Measurements from ENCODE around the gene IL3RA. TPM values are rescaled to one million over a fixed set of nuclear protein-coding genes. Genes with fewer than 3 reads are reported as not detected.
"Not testable (repeated sequence)": the region's sequence is repeated elsewhere in the genome, so short reads cannot be mapped to it uniquely, and the experiment has no call there.

Gene IL3RA
- total and polyA plus RNA-seq, 2 of the 8 experiments (the other 6 are each of a cell fraction or from before 2014, with no cell fraction given): 0.11 TPM; not detected in 1

DNA sequence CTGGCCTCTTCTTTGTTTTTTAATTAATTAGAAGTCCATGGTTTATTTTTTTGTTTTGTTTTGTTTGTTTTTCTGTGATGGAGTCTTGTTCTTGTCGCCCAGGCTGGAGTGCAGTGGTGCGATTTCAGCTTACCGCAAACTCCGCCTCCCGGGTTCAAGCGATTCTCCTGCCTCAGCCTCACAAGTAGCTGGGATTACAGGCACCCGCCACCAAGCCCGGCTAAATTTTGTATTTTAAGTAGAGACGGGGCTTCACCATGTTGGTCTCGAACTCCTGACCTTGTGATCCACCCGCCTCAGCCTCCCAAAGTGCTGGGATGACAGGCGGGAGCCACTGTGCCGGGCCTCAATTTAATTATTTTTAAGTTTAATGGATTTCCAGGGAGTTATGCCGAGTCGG, 13.0 kb downstream of the IL3RA start:
- WGBS, 2 experiments (ENCODE audit: extremely low coverage in 1 of 2, insufficient coverage in 1 of 2, insufficient read length in 1 of 2, insufficient replicate concordance in 2 of 2, low coverage in 1 of 2, low lambda C conversion rate in 2 of 2, missing lambda C conversion rate in 1 of 2): 91% methylated on average over 15 of the region's 15 CpGs; no CpG with 5 or more reads in 1 of the 2 experiments
- H4K91ac ChIP-seq (replicated peaks; ENCODE audit: insufficient read length, low read length): not testable (repeated sequence)

More for the DNA sequence above, 13.0 kb downstream of the IL3RA start:
- H4K8ac ChIP-seq (ENCODE audit: extremely low read depth, insufficient read depth, low read length); H3K27ac ChIP-seq (ENCODE audit: low read depth, low read length); H3K23me2 ChIP-seq (ENCODE audit: low read depth, low read length); H3K9ac ChIP-seq (replicated peaks in 1 of 4; ENCODE audit: extremely low read depth in 1 of 4, low read depth in 3 of 4, low read length in 3 of 4); H3K56ac ChIP-seq (replicated peaks; ENCODE audit: insufficient read length, low read depth, low read length); FAIRE-seq; H3K9me3 ChIP-seq (ENCODE audit: insufficient read depth in 2 of 2, low read depth in 1 of 2, low read length in 1 of 2); H2AFZ ChIP-seq (ENCODE audit: low read length); H2BK5ac ChIP-seq (ENCODE audit: low read depth, low read length); H3K4me3 ChIP-seq (ENCODE audit: extremely low read depth in 1 of 4, insufficient read depth in 2 of 4, low read depth in 3 of 4, low read length in 4 of 4); POLR2A ChIA-PET (ENCODE audit: partially characterized antibody); H3K23ac ChIP-seq (ENCODE audit: insufficient read length); H2BK20ac ChIP-seq (ENCODE audit: low read length); H2BK12ac ChIP-seq (ENCODE audit: low read depth, low read length); H3K18ac ChIP-seq (ENCODE audit: extremely low read depth, low read length); H2BK120ac ChIP-seq (replicated peaks; ENCODE audit: low read depth, low read length); H4K5ac ChIP-seq (ENCODE audit: insufficient read length, low read depth, low read length); H3K4me1 ChIP-seq (replicated peaks in 1 of 4; ENCODE audit: control insufficient read depth in 3 of 4, insufficient read depth in 4 of 4, low read length in 3 of 4); H3K4ac ChIP-seq (replicated peaks; ENCODE audit: insufficient read length, low read depth, low read length); H2AK5ac ChIP-seq (ENCODE audit: low read depth, low read length); H3K14ac ChIP-seq (ENCODE audit: insufficient read length); H3K27me3 ChIP-seq (replicated peaks in 1 of 4; ENCODE audit: control insufficient read depth in 3 of 4, extremely low read depth in 1 of 4, insufficient read depth in 3 of 4, low read length in 3 of 4); H2BK15ac ChIP-seq (ENCODE audit: low read length); H3K36me3 ChIP-seq (ENCODE audit: control insufficient read depth in 2 of 4, insufficient read depth in 4 of 4, low read length in 3 of 4); H3K79me1 ChIP-seq (ENCODE audit: low read depth, low read length); DNase-seq (ENCODE audit: low read depth in 1 of 2, low spot score in 2 of 2); H3K4me2 ChIP-seq (ENCODE audit: insufficient read depth in 1 of 2, low read depth in 2 of 2, low read length in 2 of 2); CTCF ChIA-PET (ENCODE audit: partially characterized antibody); H4K20me1 ChIP-seq (replicated peaks in 1 of 2; ENCODE audit: control insufficient read depth in 1 of 2, insufficient read depth in 2 of 2, low read length in 2 of 2); H3K79me2 ChIP-seq (ENCODE audit: control insufficient read depth in 1 of 2, insufficient read depth in 2 of 2, low read length in 2 of 2): not testable (repeated sequence)

Data from H1 (cell line).